Measurements from ENCODE around the gene MOB3C. TPM values are rescaled to one million over a fixed set of nuclear protein-coding genes. Genes with fewer than 3 reads are reported as not detected.

MOB3C gene
- total RNA-seq, 4 donors from 2014 or later: 22.4 to 30.8 (median 26.6) TPM

DNA sequence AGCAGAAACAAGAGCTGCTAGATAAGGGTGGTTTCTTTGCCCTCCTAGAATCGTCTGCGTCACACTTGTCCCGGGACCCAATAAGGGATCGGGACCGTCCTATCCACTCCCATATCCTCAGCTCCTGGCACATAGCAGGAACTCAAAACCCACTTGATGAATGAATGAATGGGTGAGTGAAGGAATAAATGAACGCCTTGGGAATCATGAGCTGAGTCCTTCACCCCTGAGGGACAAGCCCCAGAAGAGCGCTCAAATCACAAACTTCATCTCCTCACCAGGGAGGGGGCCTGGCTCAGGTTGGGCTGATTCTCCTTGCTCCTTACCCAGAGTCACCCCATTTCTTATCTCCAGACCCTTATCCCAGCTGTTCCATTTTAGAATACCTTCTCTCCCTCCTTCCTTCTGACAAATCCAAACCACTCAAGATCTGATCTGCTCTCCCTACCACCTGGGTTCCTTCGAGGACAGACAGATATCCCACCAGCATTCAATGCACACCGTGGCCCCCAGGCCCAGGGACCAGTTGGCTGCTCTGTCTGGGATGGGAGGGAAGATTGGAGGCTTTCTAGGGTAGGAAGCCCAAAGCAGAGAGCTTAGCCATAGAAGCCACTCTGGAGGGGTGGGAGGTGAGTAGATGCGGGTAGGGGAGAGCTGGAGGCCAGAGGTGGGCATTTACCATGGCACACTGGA, 643 bp upstream of the MOB3C start:
- TF ChIP-seq POLR2A (IDR thresholded peaks at IDR 0.05): no peak
- Histone ChIP-seq H3K27me3 (no peaks in the 10 kb centered on the region), H3K27ac (peak overlapping the region; percentile 82 to 91 (median 87)), H3K4me3 (replicated peaks in 1 of 3) (peak overlapping the region; percentile 39 to 83 (median 66)), H3K4me1 (peaks cover 25 to 41% of the 10 kb centered on the region in 2 donors), H3K36me3 (no peaks in the 10 kb centered on the region), H3K9me3 (no peaks in the 10 kb centered on the region)
- intact Hi-C loops (cut with DNase I): no loop called here
- no peak for DNase-seq
- 40 to 50% methylated on average over 8 to 10 of the region's 10 CpGs for WGBS, 2 donors

DNA sequence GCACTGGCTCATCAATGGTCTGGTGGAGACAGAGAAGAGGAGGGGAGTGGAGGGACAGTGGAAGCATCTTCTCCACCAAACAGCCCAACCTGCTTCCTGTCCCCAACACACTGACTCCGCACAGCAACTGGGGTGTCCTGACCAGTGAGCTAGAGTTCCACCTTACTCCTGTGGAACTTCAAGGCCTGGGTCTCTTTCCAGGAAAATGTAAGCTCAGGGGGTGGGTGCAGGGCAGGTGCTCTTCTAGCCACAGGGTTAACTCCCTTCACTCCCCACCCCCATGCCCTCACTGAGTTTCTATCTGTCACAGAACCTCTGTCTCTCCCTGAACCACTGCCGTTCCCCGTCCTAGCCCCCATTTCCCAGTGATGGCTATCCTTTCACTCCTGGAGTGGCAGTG, 876 bp downstream of the MOB3C start:
- H3K4me3 ChIP-seq (replicated peaks in 1 of 3): peak overlapping the region; percentile 39 to 83 (median 66)
- peaks cover 34 to 51% of the 10 kb centered on the region in 2 donors for H3K4me1 ChIP-seq
- no peaks in the 10 kb centered on the region for H3K9me3 ChIP-seq
- peak in 1 of 2 donors; percentile 9 for DNase-seq
- intact Hi-C loops (cut with DNase I): no loop called here
- H3K27ac ChIP-seq: peak overlapping the region; percentile 82 to 91 (median 87)
- WGBS, 2 donors: 58 to 79% methylated on average over 3 of the region's 3 CpGs
- no peaks in the 10 kb centered on the region for H3K36me3 ChIP-seq
- TF ChIP-seq POLR2A (IDR thresholded peaks at IDR 0.05): no peak
- TF ChIP-seq, protein P1, sequence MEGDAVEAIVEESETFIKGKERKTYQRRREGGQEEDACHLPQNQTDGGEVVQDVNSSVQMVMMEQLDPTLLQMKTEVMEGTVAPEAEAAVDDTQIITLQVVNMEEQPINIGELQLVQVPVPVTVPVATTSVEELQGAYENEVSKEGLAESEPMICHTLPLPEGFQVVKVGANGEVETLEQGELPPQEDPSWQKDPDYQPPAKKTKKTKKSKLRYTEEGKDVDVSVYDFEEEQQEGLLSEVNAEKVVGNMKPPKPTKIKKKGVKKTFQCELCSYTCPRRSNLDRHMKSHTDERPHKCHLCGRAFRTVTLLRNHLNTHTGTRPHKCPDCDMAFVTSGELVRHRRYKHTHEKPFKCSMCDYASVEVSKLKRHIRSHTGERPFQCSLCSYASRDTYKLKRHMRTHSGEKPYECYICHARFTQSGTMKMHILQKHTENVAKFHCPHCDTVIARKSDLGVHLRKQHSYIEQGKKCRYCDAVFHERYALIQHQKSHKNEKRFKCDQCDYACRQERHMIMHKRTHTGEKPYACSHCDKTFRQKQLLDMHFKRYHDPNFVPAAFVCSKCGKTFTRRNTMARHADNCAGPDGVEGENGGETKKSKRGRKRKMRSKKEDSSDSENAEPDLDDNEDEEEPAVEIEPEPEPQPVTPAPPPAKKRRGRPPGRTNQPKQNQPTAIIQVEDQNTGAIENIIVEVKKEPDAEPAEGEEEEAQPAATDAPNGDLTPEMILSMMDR (IDR thresholded peaks at IDR 0.05): no peak
- H3K27me3 ChIP-seq: no peaks in the 10 kb centered on the region

DNA sequence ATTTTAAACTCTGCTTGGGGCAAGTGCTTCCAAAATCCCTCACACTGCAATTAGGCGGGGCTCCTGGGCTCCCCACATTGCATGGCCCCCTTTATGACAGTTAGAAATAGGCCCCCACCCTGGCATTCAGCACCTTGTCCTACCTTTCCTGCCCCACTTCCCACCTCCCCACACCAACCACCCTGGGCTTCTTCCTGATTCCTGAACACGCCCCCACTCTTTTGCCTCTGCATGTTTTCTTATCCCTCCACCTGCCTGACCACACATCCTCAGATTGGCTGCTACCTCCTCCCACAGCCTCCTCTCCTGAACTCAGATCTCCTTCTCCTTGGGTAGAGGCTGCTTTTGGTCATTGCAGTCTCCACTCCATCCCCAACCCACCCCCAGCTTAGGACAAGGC, 1.5 kb downstream of the MOB3C start:
- TF ChIP-seq, protein P1 (IDR thresholded peaks at IDR 0.05): no peak
- TF ChIP-seq POLR2A (IDR thresholded peaks at IDR 0.05): no peak
- Histone ChIP-seq H3K27ac (peak overlapping the region in 1 of 3 donors; percentile 87), H3K27me3 (no peaks in the 10 kb centered on the region), H3K9me3 (no peaks in the 10 kb centered on the region), H3K36me3 (no peaks in the 10 kb centered on the region), H3K4me1 (peaks cover 34 to 51% of the 10 kb centered on the region in 2 donors), H3K4me3 (replicated peaks in 1 of 3) (no peak overlapping the region)
- DNase-seq: no peak
- intact Hi-C loops (cut with DNase I): no loop called here
- WGBS, 2 donors: 88 to 97% methylated on average over 2 of the region's 2 CpGs

DNA sequence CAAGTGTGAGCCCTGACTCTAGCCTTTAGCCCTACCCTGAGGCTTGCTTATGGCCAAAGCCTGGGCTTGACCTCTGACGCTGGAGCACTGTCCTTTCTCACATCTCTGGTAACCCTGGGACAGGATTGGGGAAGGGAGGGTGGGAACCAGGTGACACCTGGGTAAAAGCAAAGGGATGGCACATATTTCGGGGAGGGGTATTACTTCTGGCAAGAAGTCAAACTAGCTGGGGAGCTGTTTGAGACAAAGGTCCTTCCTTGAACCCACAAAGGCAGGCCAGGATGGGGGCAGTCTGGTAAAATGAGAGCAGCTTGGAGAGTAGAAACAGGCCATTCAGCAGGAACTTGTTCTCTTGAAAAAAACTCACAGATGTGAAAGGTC, 2.0 kb downstream of the MOB3C start:
- Histone ChIP-seq H3K36me3 (peaks cover 0 to 4% of the 10 kb centered on the region in 2 donors), H3K9me3 (no peaks in the 10 kb centered on the region), H3K4me3 (replicated peaks in 1 of 3) (no peak overlapping the region), H3K4me1 (peaks cover 34 to 51% of the 10 kb centered on the region in 2 donors), H3K27ac (peak overlapping the region in 2 of 3 donors; percentile 34 to 61), H3K27me3 (no peaks in the 10 kb centered on the region)
- intact Hi-C loops (cut with DNase I): no loop called here
- TF ChIP-seq, protein P1 (IDR thresholded peaks at IDR 0.05): no peak
- no peak for TF ChIP-seq POLR2A (IDR thresholded peaks at IDR 0.05)
- WGBS, 2 donors: 77 to 96% methylated on average over 2 of the region's 2 CpGs
- DNase-seq: no peak

DNA sequence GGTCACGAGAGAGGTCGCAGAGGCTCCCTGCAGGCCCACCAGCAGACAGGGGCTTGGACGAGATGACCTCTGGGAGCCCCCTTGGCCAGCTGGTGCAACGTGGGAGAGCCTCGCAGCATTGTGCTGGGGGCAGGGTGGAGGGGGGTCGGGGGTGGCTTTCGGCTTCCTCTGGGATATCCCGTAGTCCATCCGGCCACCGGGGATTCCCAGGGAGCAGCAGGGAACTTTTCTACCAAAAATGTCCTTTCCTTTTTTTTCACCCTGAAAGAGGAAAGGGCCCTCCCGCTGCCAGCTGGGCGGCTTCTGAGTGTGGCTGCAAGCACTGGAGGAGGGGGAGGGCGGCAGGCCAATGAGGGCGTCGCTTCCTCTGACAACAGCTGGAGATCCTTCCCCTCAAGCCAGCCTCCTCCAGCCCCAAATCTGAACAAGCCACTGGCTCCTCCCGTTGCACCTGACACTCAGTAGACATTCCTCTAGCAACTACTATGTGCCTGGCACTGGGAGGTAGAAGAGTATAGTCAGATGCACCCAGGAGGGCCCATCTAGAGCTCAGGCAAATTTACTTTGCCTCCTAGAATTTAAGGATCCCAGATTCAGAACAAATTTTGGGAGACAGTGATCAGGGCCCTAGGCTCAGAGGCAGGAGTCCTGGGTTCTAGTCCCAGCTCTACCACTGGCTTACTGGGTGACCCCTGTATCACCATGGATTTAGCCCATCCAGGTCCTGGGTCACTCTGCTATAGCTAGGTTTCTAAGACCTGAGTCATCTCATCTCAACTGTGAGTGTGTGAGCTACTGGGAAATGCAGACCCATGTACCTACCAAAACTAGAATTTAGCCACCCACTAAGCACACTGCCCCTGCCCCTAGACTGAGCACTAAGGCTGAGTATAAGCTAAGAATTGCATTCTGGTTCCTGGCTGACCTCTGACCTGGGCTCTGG, 2.7 kb downstream of the MOB3C start:
- Histone ChIP-seq H3K9me3 (no peaks in the 10 kb centered on the region), H3K4me3 (replicated peaks in 1 of 3) (peak overlapping the region in 1 of 3 donors; percentile 11), H3K4me1 (peaks cover 34 to 51% of the 10 kb centered on the region in 2 donors), H3K27ac (peak overlapping the region in 2 of 3 donors; percentile 51 to 61), H3K27me3 (no peaks in the 10 kb centered on the region), H3K36me3 (peaks cover 0 to 10% of the 10 kb centered on the region in 2 donors)
- 11% methylated on average over 11 to 14 of the region's 16 CpGs for WGBS, 2 donors
- TF ChIP-seq, protein P1 (IDR thresholded peaks at IDR 0.05): no peak
- TF ChIP-seq POLR2A (IDR thresholded peaks at IDR 0.05): peak in 1 of 2 donors; percentile 29
- intact Hi-C loops (cut with DNase I): no loop called here
- peak; percentile 93 to 94 for DNase-seq
